Ishikawa (cell line): ENCODE data around the gene ZSCAN1.

Experiments
- CEBPB ChIP-seq: IDR thresholded peaks from 2 replicates; pipeline ENCODE4 v1.6.1; 2012
- CREB1 ChIP-seq: IDR thresholded peaks from 2 replicates; pipeline ENCODE4 v1.6.1; 2012; ENCODE audit warnings: low read depth
- EGR1 ChIP-seq: IDR thresholded peaks from 2 replicates; pipeline ENCODE4 v1.6.1; 2012
- EP300 ChIP-seq: IDR thresholded peaks from 2 replicates; pipeline ENCODE4 v1.6.1; 2012; ENCODE audit warnings: borderline replicate concordance
- FOXM1 ChIP-seq: IDR thresholded peaks from 2 replicates; pipeline ENCODE4 v1.6.1; 2012; ENCODE audit warnings: low read depth, borderline replicate concordance
- MAX ChIP-seq: IDR thresholded peaks from 2 replicates; pipeline ENCODE4 v1.6.1; 2012
- NFIC ChIP-seq: IDR thresholded peaks from 2 replicates; pipeline ENCODE4 v1.6.1; 2012
- RAD21 ChIP-seq: IDR thresholded peaks from 2 replicates; pipeline ENCODE4 v1.6.1; 2012; ENCODE audit warnings: low read depth
- REST ChIP-seq: IDR thresholded peaks from 2 replicates; pipeline ENCODE4 v1.6.1; 2012; ENCODE audit warnings: low read depth, mild to moderate bottlenecking
- TAF1 ChIP-seq: IDR thresholded peaks from 2 replicates; pipeline ENCODE4 v1.6.1; 2012; ENCODE audit warnings: low read depth, mild to moderate bottlenecking
- TCF12 ChIP-seq: IDR thresholded peaks from 2 replicates; pipeline ENCODE4 v1.6.1; 2012; ENCODE audit warnings: low read depth
- TEAD4 ChIP-seq: IDR thresholded peaks from 2 replicates; pipeline ENCODE4 v1.6.1; 2012
- USF1 ChIP-seq: IDR thresholded peaks from 2 replicates; pipeline ENCODE4 v1.6.1; 2012
- YY1 ChIP-seq: IDR thresholded peaks from 2 replicates; pipeline ENCODE4 v1.6.1; 2012; ENCODE audit warnings: low read depth
- ZBTB7A ChIP-seq: IDR thresholded peaks from 2 replicates; pipeline ENCODE4 v1.6.1; 2012; ENCODE audit warnings: low read depth

ZSCAN1 gene

GRCh38 chr19:58059671-58060078 lies 25.9 kb downstream of the ZSCAN1 start:
- TF ChIP-seq TEAD4 = no peak
- TF ChIP-seq YY1 = no peak
- TF ChIP-seq CREB1 = no peak
- no peak for TF ChIP-seq NFIC
- TF ChIP-seq USF1 = no peak
- no peak for TF ChIP-seq RAD21
- TF ChIP-seq ZBTB7A = no peak
- TF ChIP-seq FOXM1 = no peak

- TF ChIP-seq YY1 (no peak), EGR1 (no peak), TEAD4 (no peak), FOXM1 (no peak), ZBTB7A (no peak), REST (no peak), CEBPB (no peak), NFIC (no peak), USF1 (no peak), CREB1 (no peak), RAD21 (no peak), EP300 (no peak), MAX (no peak), TCF12 (no peak), TAF1 (no peak)
These were observed 26.4 kb downstream of the ZSCAN1 start for GRCh38 chr19:58060231-58060630.

GRCh38 chr19:58063712-58064111 lies 29.9 kb downstream of the ZSCAN1 start:
- TF ChIP-seq REST (no peak), MAX (no peak), NFIC (no peak), USF1 (no peak), YY1 (no peak), CREB1 (no peak), ZBTB7A (no peak), EP300 (no peak), RAD21 (no peak), TCF12 (no peak), FOXM1 (no peak), TAF1 (no peak), TEAD4 (no peak), EGR1 (no peak), CEBPB (no peak)

GRCh38 chr19:58067240-58067912 lies 33.6 kb downstream of the ZSCAN1 start:
- TF ChIP-seq REST (no peak), TCF12 (no peak), USF1 (no peak), EGR1 (no peak), YY1 (no peak), CEBPB (no peak), NFIC (no peak), FOXM1 (no peak), MAX (no peak), EP300 (no peak), TAF1 (no peak), RAD21 (no peak), CREB1 (no peak), TEAD4 (no peak), ZBTB7A (no peak)
